Measurements from ENCODE around the gene ZNF100. TPM values are rescaled to one million over a fixed set of nuclear protein-coding genes. Genes with fewer than 3 reads are reported as not detected.

The ZNF100 gene
- total and polyA plus RNA-seq, 2 donors (not counting 1 experiment from before 2014, with no cell fraction given) = 2.3 to 2.4 TPM

DNA sequence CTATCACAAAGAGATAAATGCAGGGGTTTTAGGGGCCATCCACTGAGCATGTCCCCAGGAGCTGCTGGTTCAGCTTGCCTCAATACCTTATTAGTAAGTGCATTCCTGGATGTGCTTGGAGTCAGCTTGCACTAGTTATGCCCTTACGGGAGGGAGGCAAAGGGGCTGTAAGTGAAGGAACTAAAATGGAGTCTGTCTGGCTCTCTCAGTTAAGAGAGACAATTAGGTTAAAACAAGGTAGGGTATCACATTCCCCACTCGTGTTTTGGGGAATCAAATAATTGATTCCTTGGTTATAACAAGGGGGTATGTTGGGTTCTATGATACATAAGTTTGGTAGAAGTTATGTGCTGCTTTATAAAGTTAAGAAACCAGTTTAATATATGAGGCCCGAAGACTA is 78.9 kb downstream of the ZNF100 start:
- no peak for TF ChIP-seq CTCF (conservative IDR thresholded peaks at IDR 0.05 in 1 of 2, IDR thresholded peaks at IDR 0.05 in 1 of 2; ENCODE audit: low read depth in 1 of 2, low read length in 2 of 2)
- TF ChIP-seq EZH2 (IDR thresholded peaks at IDR 0.05; ENCODE audit: low read length, missing control alignments) = no peak
- no peaks in the 10 kb centered on the region for H4K20me1 ChIP-seq (ENCODE audit: control insufficient read depth, extremely low read depth, insufficient read depth, low read length)
- no peaks in the 10 kb centered on the region for H3K4me1 ChIP-seq (ENCODE audit: control insufficient read depth, extremely low read depth, insufficient read depth, low read length)
- H3K79me2 ChIP-seq (ENCODE audit: control insufficient read depth, insufficient read depth, low read length) = no peaks in the 10 kb centered on the region
- no peak overlapping the region for H2AFZ ChIP-seq (ENCODE audit: low read length)
- H3K9ac ChIP-seq (ENCODE audit: insufficient read depth, low read length) = no peak overlapping the region
- H3K36me3 ChIP-seq (ENCODE audit: control insufficient read depth, insufficient read depth, low read length) = no peaks in the 10 kb centered on the region
- DNase-seq (ENCODE audit: low read depth in 2 of 2) = no peak
- no peak overlapping the region for H3K4me2 ChIP-seq (ENCODE audit: extremely low read depth, insufficient read depth, low read length)
- no peaks in the 10 kb centered on the region for H3K9me3 ChIP-seq (ENCODE audit: control insufficient read depth, insufficient read depth, low read depth, low read length)
- no peak overlapping the region for H3K4me3 ChIP-seq (replicated peaks in 1 of 4; ENCODE audit: control extremely low read depth in 1 of 4, insufficient read depth in 1 of 4, low read depth in 3 of 4, low read length in 4 of 4)
- H3K27me3 ChIP-seq (ENCODE audit: control insufficient read depth, insufficient read depth, low read length) = no peaks in the 10 kb centered on the region
- H3K27ac ChIP-seq (ENCODE audit: insufficient read depth, low read length) = no peak overlapping the region

GRCh38 chr19:21680671-21681070 is 86.7 kb downstream of the ZNF100 start:
- TF ChIP-seq CTCF (conservative IDR thresholded peaks at IDR 0.05 in 1 of 2, IDR thresholded peaks at IDR 0.05 in 1 of 2; ENCODE audit: low read depth in 1 of 2, low read length in 2 of 2) = no peak
- DNase-seq (ENCODE audit: low read depth in 2 of 2) = no peak
- H3K27me3 ChIP-seq (ENCODE audit: control insufficient read depth, insufficient read depth, low read length) = no peaks in the 10 kb centered on the region

GRCh38 chr19:21680026-21680425 is 87.4 kb downstream of the ZNF100 start:
- no peaks in the 10 kb centered on the region for H3K4me1 ChIP-seq (ENCODE audit: control insufficient read depth, extremely low read depth, insufficient read depth, low read length)
- no peaks in the 10 kb centered on the region for H3K79me2 ChIP-seq (ENCODE audit: control insufficient read depth, insufficient read depth, low read length)
- no peak overlapping the region for H3K4me2 ChIP-seq (ENCODE audit: extremely low read depth, insufficient read depth, low read length)
- H2AFZ ChIP-seq (ENCODE audit: low read length) = no peak overlapping the region
- no peak overlapping the region for H3K27ac ChIP-seq (ENCODE audit: insufficient read depth, low read length)
- H3K9me3 ChIP-seq (ENCODE audit: control insufficient read depth, insufficient read depth, low read depth, low read length) = no peaks in the 10 kb centered on the region
- H3K9ac ChIP-seq (ENCODE audit: insufficient read depth, low read length) = no peak overlapping the region
- TF ChIP-seq CTCF (conservative IDR thresholded peaks at IDR 0.05 in 1 of 2, IDR thresholded peaks at IDR 0.05 in 1 of 2; ENCODE audit: low read depth in 1 of 2, low read length in 2 of 2) = no peak
- no peak for TF ChIP-seq EZH2 (IDR thresholded peaks at IDR 0.05; ENCODE audit: low read length, missing control alignments)
- H3K27me3 ChIP-seq (ENCODE audit: control insufficient read depth, insufficient read depth, low read length) = no peaks in the 10 kb centered on the region
- H3K36me3 ChIP-seq (ENCODE audit: control insufficient read depth, insufficient read depth, low read length) = no peaks in the 10 kb centered on the region
- no peaks in the 10 kb centered on the region for H4K20me1 ChIP-seq (ENCODE audit: control insufficient read depth, extremely low read depth, insufficient read depth, low read length)
- no peak for DNase-seq (ENCODE audit: low read depth in 2 of 2)
- H3K4me3 ChIP-seq (replicated peaks in 1 of 4; ENCODE audit: control extremely low read depth in 1 of 4, insufficient read depth in 1 of 4, low read depth in 3 of 4, low read length in 4 of 4) = no peak overlapping the region

More at GRCh38 chr19:21680671-21681070, 86.7 kb downstream of the ZNF100 start:
- Histone ChIP-seq H3K79me2 (ENCODE audit: control insufficient read depth, insufficient read depth, low read length) (no peaks in the 10 kb centered on the region), H3K4me3 (replicated peaks in 1 of 4; ENCODE audit: control extremely low read depth in 1 of 4, insufficient read depth in 1 of 4, low read depth in 3 of 4, low read length in 4 of 4) (no peak overlapping the region), H3K4me1 (ENCODE audit: control insufficient read depth, extremely low read depth, insufficient read depth, low read length) (no peaks in the 10 kb centered on the region), H2AFZ (ENCODE audit: low read length) (no peak overlapping the region), H3K4me2 (ENCODE audit: extremely low read depth, insufficient read depth, low read length) (no peak overlapping the region), H4K20me1 (ENCODE audit: control insufficient read depth, extremely low read depth, insufficient read depth, low read length) (no peaks in the 10 kb centered on the region), H3K36me3 (ENCODE audit: control insufficient read depth, insufficient read depth, low read length) (no peaks in the 10 kb centered on the region), H3K9me3 (ENCODE audit: control insufficient read depth, insufficient read depth, low read depth, low read length) (no peaks in the 10 kb centered on the region), H3K9ac (ENCODE audit: insufficient read depth, low read length) (no peak overlapping the region), H3K27ac (ENCODE audit: insufficient read depth, low read length) (no peak overlapping the region)

All from fibroblast of lung (primary cell).